GM23338 (cell line): ENCODE data around the gene ASS1. TPM values are rescaled to one million over a fixed set of nuclear protein-coding genes. Genes with fewer than 3 reads are reported as not detected.

Experiments used
- ATAC-seq: fragments of 200-7000 bp; cut with Tn5 transposase; 3 replicates; pipeline ENCODE4 v1.9.1; 2020
- DNase-seq: peaks from one replicate; pipeline ENCODE4 v3.0.0-alpha.2; 2015; ENCODE audit warnings: low spot score
- H2AFZ ChIP-seq: fragments of 200-600 bp; sonication (generic); 2 replicates; pipeline ENCODE4 v1.8.0; 2016; ENCODE audit warnings: antibody characterized with exemption, mild to moderate bottlenecking, moderate library complexity
- H3F3A ChIP-seq: fragments of 200-600 bp; sonication (generic); replicated peaks from 2 replicates; pipeline ENCODE4 v1.8.0; 2017; ENCODE audit warnings: antibody characterized with exemption, mixed run types, low read depth
- H3K27ac ChIP-seq: fragments of 200-600 bp; sonication (generic); 2 replicates; pipeline ENCODE4 v1.6.1; 2016; ENCODE audit warnings: low read depth
- H3K27me3 ChIP-seq: fragments of 200-600 bp; sonication (generic); 2 replicates; pipeline ENCODE4 v1.8.0; 2016; ENCODE audit warnings: mild to moderate bottlenecking, mixed run types, moderate library complexity; ENCODE audit not compliant: insufficient read depth
- H3K36me3 ChIP-seq: fragments of 200-600 bp; sonication (generic); 2 replicates; pipeline ENCODE4 v1.8.0; 2016; ENCODE audit warnings: mild to moderate bottlenecking; ENCODE audit not compliant: insufficient read depth
- H3K4me1 ChIP-seq: fragments of 200-600 bp; sonication (generic); 2 replicates; pipeline ENCODE4 v1.8.0; 2016; ENCODE audit warnings: mild to moderate bottlenecking, moderate library complexity; ENCODE audit not compliant: insufficient read depth
- H3K4me2 ChIP-seq: fragments of 200-600 bp; sonication (generic); 2 replicates; pipeline ENCODE4 v1.7.1; 2017; ENCODE audit warnings: mixed run types
- H3K4me3 ChIP-seq: fragments of 200-600 bp; sonication (generic); 2 replicates; pipeline ENCODE4 v1.6.1; 2016; ENCODE audit warnings: mixed run types
- H3K79me2 ChIP-seq: fragments of 200-600 bp; sonication (generic); replicated peaks from 2 replicates; pipeline ENCODE4 v1.8.0; 2017; ENCODE audit warnings: mild to moderate bottlenecking; ENCODE audit not compliant: insufficient read depth
- H3K9me2 ChIP-seq: fragments of 200-600 bp; sonication (generic); 2 replicates; pipeline ENCODE4 v1.8.0; 2017; ENCODE audit not compliant: insufficient read depth
- H4K20me1 ChIP-seq: fragments of 200-600 bp; sonication (generic); replicated peaks from 2 replicates; pipeline ENCODE4 v1.8.0; 2017; ENCODE audit warnings: mild to moderate bottlenecking; ENCODE audit not compliant: insufficient read depth
- H3K27ac Mint-ChIP-seq: 2 replicates; pipeline ENCODE4 v1.8.0; 2020; ENCODE audit warnings: inconsistent platforms, mild to moderate bottlenecking, moderate library complexity, mixed read lengths
- H3K27me3 Mint-ChIP-seq: 3 replicates; pipeline ENCODE4 v1.8.0; 2022; ENCODE audit warnings: low read depth, mild to moderate bottlenecking, moderate library complexity, mixed read lengths, inconsistent platforms; ENCODE audit not compliant: insufficient read depth, poor library complexity
- H3K36me3 Mint-ChIP-seq: 3 replicates; pipeline ENCODE4 v1.8.0; 2021; ENCODE audit warnings: low read depth, mild to moderate bottlenecking, inconsistent platforms, moderate library complexity, mixed read lengths
- H3K4me1 Mint-ChIP-seq: 3 replicates; pipeline ENCODE4 v1.8.0; 2020; ENCODE audit warnings: mild to moderate bottlenecking, inconsistent platforms, mixed read lengths
- H3K4me3 Mint-ChIP-seq: 3 replicates; pipeline ENCODE4 v1.8.0; 2021; ENCODE audit warnings: moderate library complexity, mild to moderate bottlenecking, inconsistent platforms, mixed read lengths
- H3K9me3 Mint-ChIP-seq: 3 replicates; pipeline ENCODE4 v1.8.0; 2020; ENCODE audit warnings: moderate library complexity, mild to moderate bottlenecking, inconsistent platforms, mixed read lengths
- CREB1 ChIP-seq: fragments of 250-450 bp; sonication (Bioruptor Pico); IDR thresholded peaks from 2 replicates; pipeline ENCODE4 v1.5.0; 2020; ENCODE audit warnings: low read depth, mild to moderate bottlenecking, moderate library complexity
- ETS1 ChIP-seq: IDR thresholded peaks from 2 replicates; pipeline ENCODE4 v1.6.1; 2016; ENCODE audit warnings: antibody characterized with exemption
- EZH2 ChIP-seq: fragments of 200-600 bp; sonication (generic); IDR thresholded peaks from one replicate; pipeline ENCODE4 v1.8.0; 2017; ENCODE audit warnings: antibody characterized with exemption, mild to moderate bottlenecking, low read depth; ENCODE audit not compliant: unreplicated experiment
- JUNB ChIP-seq: IDR thresholded peaks from one replicate; pipeline ENCODE4 v1.6.1; 2016; ENCODE audit warnings: antibody characterized with exemption; ENCODE audit not compliant: unreplicated experiment
- NANOG ChIP-seq: IDR thresholded peaks from 2 replicates; pipeline ENCODE4 v1.6.1; 2016; ENCODE audit warnings: antibody characterized with exemption, borderline replicate concordance
- POLR2AphosphoS5 ChIP-seq: IDR thresholded peaks from 2 replicates; pipeline ENCODE4 v1.6.1; 2016; ENCODE audit warnings: antibody characterized with exemption, low read depth
- REST ChIP-seq: IDR thresholded peaks from one replicate; pipeline ENCODE4 v1.6.1; 2018; ENCODE audit warnings: antibody characterized with exemption; ENCODE audit not compliant: unreplicated experiment
- STAT1 ChIP-seq: IDR thresholded peaks from one replicate; pipeline ENCODE4 v1.6.1; 2016; ENCODE audit warnings: antibody characterized with exemption; ENCODE audit not compliant: unreplicated experiment
- ZNF114 ChIP-seq: fragments of 250-450 bp; sonication (Bioruptor Pico); IDR thresholded peaks from 2 replicates; pipeline ENCODE4 v1.5.0; 2020; ENCODE audit warnings: mild to moderate bottlenecking, moderate library complexity
- ZNF331 ChIP-seq: fragments of 250-450 bp; sonication (Bioruptor Pico); IDR thresholded peaks from 2 replicates; pipeline ENCODE4 v1.5.0; 2020; ENCODE audit warnings: low read depth, mild to moderate bottlenecking, moderate library complexity
- polyA plus RNA-seq: library from polyadenylated mRNA; unstranded; fragments of >200 nt; fragmentation: Nextera tagmentation; extraction: Ambion mirVana; gene quantifications from 2 replicates; pipeline ENCODE4 v1.2.1, GENCODE V29; 2016
- total RNA-seq: library from RNA; depleted of rRNA; stranded (reverse); fragments of >200 nt; shearing (Covaris generic); gene quantifications from 2 replicates; pipeline ENCODE4 v1.2.3, GENCODE V29; 2014

The ASS1 gene
- total and polyA plus RNA-seq, 2 experiments from 2014 or later, result 65.8 to 103 TPM

GRCh38 chr9:130532426-130533080 is 87.8 kb downstream of the ASS1 start:
- no peak overlapping the region for H3K4me3 Mint-ChIP-seq

More at GRCh38 chr9:130532426-130533080, 87.8 kb downstream of the ASS1 start:
- TF ChIP-seq ETS1, result no peak
- TF ChIP-seq STAT1, result no peak
- TF ChIP-seq JUNB, result no peak
- no peak for TF ChIP-seq POLR2AphosphoS5
- TF ChIP-seq CREB1, result no peak
- no peak for TF ChIP-seq ZNF114 (CRISPR knock-in tag)
- no peak for TF ChIP-seq REST
- TF ChIP-seq EZH2, result no peak
- no peak for TF ChIP-seq NANOG
- no peak for TF ChIP-seq ZNF331
- ATAC-seq, result no peak
- peaks cover 10% of the 10 kb centered on the region for H3K27me3 Mint-ChIP-seq
- no peaks in the 10 kb centered on the region for H3K9me2 ChIP-seq
- H3K36me3 Mint-ChIP-seq, result no peaks in the 10 kb centered on the region
- H3F3A ChIP-seq, result no peaks in the 10 kb centered on the region
- no peak overlapping the region for H3K27ac ChIP-seq
- peaks cover 20% of the 10 kb centered on the region for H3K4me1 Mint-ChIP-seq
- no peaks in the 10 kb centered on the region for H4K20me1 ChIP-seq
- H3K36me3 ChIP-seq, result no peaks in the 10 kb centered on the region
- no peaks in the 10 kb centered on the region for H3K79me2 ChIP-seq
- no peak overlapping the region for H3K4me2 ChIP-seq
- no peak overlapping the region for H3K27ac Mint-ChIP-seq
- H3K27me3 ChIP-seq, result peaks cover 5% of the 10 kb centered on the region; the same call in 1 of the 2 replicates
- H3K4me3 ChIP-seq, result no peak overlapping the region
- no peaks in the 10 kb centered on the region; the same call in 2 of the 3 replicates for H3K9me3 Mint-ChIP-seq
- H2AFZ ChIP-seq, result peak overlapping the region; percentile 74
- H3K4me1 ChIP-seq, result peaks cover 14% of the 10 kb centered on the region; the same call in 1 of the 2 replicates
- no peak for DNase-seq
